ENCODE measurements around the gene KRT32.

KRT32 gene

GRCh38 chr17:41513168-41513547, 46.0 kb upstream of the KRT32 start:
- TF ChIP-seq ZFP30 (CRISPR knock-in tag; IDR thresholded peaks at IDR 0.05): no peak
- TF ChIP-seq CSRNP3 (CRISPR knock-in tag; IDR thresholded peaks at IDR 0.05): no peak
- no peak for TF ChIP-seq TCF4 (CRISPR knock-in tag; IDR thresholded peaks at IDR 0.05; ENCODE audit: borderline replicate concordance)
- TF ChIP-seq RARB (CRISPR knock-in tag; IDR thresholded peaks at IDR 0.05): no peak
- no peak for TF ChIP-seq ZC3H10 (CRISPR knock-in tag; IDR thresholded peaks at IDR 0.05)
- TF ChIP-seq ZNF565 (CRISPR knock-in tag; conservative IDR thresholded peaks at IDR 0.05; ENCODE audit: low read depth): no peak
- no peak for TF ChIP-seq OSR1 (CRISPR knock-in tag; IDR thresholded peaks at IDR 0.05)
- no peak for TF ChIP-seq TOX (CRISPR knock-in tag; IDR thresholded peaks at IDR 0.05; ENCODE audit: borderline replicate concordance)
- TF ChIP-seq CSDC2 (CRISPR knock-in tag; IDR thresholded peaks at IDR 0.05): no peak
- TF ChIP-seq ZNF70 (CRISPR knock-in tag; IDR thresholded peaks at IDR 0.05): no peak
- no peak for TF ChIP-seq ARNTL (CRISPR knock-in tag; IDR thresholded peaks at IDR 0.05; ENCODE audit: borderline replicate concordance, low read depth)
- TF ChIP-seq BACH2 (CRISPR knock-in tag; IDR thresholded peaks at IDR 0.05; ENCODE audit: borderline replicate concordance): no peak
- TF ChIP-seq ESRRG (CRISPR knock-in tag; IDR thresholded peaks at IDR 0.05): no peak
- TF ChIP-seq PPARA (CRISPR knock-in tag; IDR thresholded peaks at IDR 0.05; ENCODE audit: borderline replicate concordance): no peak
- TF ChIP-seq, protein P1, sequence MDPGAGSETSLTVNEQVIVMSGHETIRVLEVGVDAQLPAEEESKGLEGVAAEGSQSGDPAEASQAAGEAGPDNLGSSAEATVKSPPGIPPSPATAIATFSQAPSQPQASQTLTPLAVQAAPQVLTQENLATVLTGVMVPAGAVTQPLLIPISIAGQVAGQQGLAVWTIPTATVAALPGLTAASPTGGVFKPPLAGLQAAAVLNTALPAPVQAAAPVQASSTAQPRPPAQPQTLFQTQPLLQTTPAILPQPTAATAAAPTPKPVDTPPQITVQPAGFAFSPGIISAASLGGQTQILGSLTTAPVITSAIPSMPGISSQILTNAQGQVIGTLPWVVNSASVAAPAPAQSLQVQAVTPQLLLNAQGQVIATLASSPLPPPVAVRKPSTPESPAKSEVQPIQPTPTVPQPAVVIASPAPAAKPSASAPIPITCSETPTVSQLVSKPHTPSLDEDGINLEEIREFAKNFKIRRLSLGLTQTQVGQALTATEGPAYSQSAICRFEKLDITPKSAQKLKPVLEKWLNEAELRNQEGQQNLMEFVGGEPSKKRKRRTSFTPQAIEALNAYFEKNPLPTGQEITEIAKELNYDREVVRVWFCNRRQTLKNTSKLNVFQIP (CRISPR knock-in tag; IDR thresholded peaks at IDR 0.05; ENCODE audit: borderline replicate concordance, low read depth): no peak
- TF ChIP-seq, protein P2, sequence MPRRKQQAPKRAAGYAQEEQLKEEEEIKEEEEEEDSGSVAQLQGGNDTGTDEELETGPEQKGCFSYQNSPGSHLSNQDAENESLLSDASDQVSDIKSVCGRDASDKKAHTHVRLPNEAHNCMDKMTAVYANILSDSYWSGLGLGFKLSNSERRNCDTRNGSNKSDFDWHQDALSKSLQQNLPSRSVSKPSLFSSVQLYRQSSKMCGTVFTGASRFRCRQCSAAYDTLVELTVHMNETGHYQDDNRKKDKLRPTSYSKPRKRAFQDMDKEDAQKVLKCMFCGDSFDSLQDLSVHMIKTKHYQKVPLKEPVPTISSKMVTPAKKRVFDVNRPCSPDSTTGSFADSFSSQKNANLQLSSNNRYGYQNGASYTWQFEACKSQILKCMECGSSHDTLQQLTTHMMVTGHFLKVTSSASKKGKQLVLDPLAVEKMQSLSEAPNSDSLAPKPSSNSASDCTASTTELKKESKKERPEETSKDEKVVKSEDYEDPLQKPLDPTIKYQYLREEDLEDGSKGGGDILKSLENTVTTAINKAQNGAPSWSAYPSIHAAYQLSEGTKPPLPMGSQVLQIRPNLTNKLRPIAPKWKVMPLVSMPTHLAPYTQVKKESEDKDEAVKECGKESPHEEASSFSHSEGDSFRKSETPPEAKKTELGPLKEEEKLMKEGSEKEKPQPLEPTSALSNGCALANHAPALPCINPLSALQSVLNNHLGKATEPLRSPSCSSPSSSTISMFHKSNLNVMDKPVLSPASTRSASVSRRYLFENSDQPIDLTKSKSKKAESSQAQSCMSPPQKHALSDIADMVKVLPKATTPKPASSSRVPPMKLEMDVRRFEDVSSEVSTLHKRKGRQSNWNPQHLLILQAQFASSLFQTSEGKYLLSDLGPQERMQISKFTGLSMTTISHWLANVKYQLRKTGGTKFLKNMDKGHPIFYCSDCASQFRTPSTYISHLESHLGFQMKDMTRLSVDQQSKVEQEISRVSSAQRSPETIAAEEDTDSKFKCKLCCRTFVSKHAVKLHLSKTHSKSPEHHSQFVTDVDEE (CRISPR knock-in tag; IDR thresholded peaks at IDR 0.05): no peak
- TF ChIP-seq CREB5 (CRISPR knock-in tag; IDR thresholded peaks at IDR 0.05; ENCODE audit: low read depth): no peak
- TF ChIP-seq, protein P3, sequence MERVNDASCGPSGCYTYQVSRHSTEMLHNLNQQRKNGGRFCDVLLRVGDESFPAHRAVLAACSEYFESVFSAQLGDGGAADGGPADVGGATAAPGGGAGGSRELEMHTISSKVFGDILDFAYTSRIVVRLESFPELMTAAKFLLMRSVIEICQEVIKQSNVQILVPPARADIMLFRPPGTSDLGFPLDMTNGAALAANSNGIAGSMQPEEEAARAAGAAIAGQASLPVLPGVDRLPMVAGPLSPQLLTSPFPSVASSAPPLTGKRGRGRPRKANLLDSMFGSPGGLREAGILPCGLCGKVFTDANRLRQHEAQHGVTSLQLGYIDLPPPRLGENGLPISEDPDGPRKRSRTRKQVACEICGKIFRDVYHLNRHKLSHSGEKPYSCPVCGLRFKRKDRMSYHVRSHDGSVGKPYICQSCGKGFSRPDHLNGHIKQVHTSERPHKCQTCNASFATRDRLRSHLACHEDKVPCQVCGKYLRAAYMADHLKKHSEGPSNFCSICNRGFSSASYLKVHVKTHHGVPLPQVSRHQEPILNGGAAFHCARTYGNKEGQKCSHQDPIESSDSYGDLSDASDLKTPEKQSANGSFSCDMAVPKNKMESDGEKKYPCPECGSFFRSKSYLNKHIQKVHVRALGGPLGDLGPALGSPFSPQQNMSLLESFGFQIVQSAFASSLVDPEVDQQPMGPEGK (CRISPR knock-in tag; IDR thresholded peaks at IDR 0.05; ENCODE audit: borderline replicate concordance): no peak
- no peak for ATAC-seq

GRCh38 chr17:41512546-41513167, 45.5 kb upstream of the KRT32 start:
- ATAC-seq: no peak
- no peak for TF ChIP-seq RARB (CRISPR knock-in tag; IDR thresholded peaks at IDR 0.05)
- TF ChIP-seq TCF4 (CRISPR knock-in tag; IDR thresholded peaks at IDR 0.05; ENCODE audit: borderline replicate concordance): no peak
- TF ChIP-seq, protein P3 (CRISPR knock-in tag; IDR thresholded peaks at IDR 0.05; ENCODE audit: borderline replicate concordance): no peak
- TF ChIP-seq PPARA (CRISPR knock-in tag; IDR thresholded peaks at IDR 0.05; ENCODE audit: borderline replicate concordance): no peak
- TF ChIP-seq ZNF70 (CRISPR knock-in tag; IDR thresholded peaks at IDR 0.05): no peak
- TF ChIP-seq SNAI2 (CRISPR knock-in tag; IDR thresholded peaks at IDR 0.05): no peak
- no peak for TF ChIP-seq ISL1 (CRISPR knock-in tag; IDR thresholded peaks at IDR 0.05)
- no peak for TF ChIP-seq ESRRG (CRISPR knock-in tag; IDR thresholded peaks at IDR 0.05)
- TF ChIP-seq, protein P1 (CRISPR knock-in tag; IDR thresholded peaks at IDR 0.05; ENCODE audit: borderline replicate concordance, low read depth): no peak
- no peak for TF ChIP-seq CSRNP3 (CRISPR knock-in tag; IDR thresholded peaks at IDR 0.05)
- no peak for TF ChIP-seq GLIS3 (CRISPR knock-in tag; IDR thresholded peaks at IDR 0.05)
- no peak for TF ChIP-seq CREB5 (CRISPR knock-in tag; IDR thresholded peaks at IDR 0.05; ENCODE audit: low read depth)
- TF ChIP-seq ZNF8 (CRISPR knock-in tag; IDR thresholded peaks at IDR 0.05): no peak
- TF ChIP-seq ZC3H10 (CRISPR knock-in tag; IDR thresholded peaks at IDR 0.05): no peak
- TF ChIP-seq ZFP30 (CRISPR knock-in tag; IDR thresholded peaks at IDR 0.05): no peak

Measured in SK-N-SH treated with all-trans-retinoic acid at 6 μM for 48 hours (cell line).